NCI-H524 (cell line): Measurements from ENCODE around the gene GPC6.
A peak's percentile ranks its signal among the peaks of the same experiment; 100 is the strongest.

Source experiments
- DNase-seq, 2 experiments: peaks; one replicate each; lab custom pipeline; 2025; lab: John Stamatoyannopoulos, UW

The GPC6 gene

DNA sequence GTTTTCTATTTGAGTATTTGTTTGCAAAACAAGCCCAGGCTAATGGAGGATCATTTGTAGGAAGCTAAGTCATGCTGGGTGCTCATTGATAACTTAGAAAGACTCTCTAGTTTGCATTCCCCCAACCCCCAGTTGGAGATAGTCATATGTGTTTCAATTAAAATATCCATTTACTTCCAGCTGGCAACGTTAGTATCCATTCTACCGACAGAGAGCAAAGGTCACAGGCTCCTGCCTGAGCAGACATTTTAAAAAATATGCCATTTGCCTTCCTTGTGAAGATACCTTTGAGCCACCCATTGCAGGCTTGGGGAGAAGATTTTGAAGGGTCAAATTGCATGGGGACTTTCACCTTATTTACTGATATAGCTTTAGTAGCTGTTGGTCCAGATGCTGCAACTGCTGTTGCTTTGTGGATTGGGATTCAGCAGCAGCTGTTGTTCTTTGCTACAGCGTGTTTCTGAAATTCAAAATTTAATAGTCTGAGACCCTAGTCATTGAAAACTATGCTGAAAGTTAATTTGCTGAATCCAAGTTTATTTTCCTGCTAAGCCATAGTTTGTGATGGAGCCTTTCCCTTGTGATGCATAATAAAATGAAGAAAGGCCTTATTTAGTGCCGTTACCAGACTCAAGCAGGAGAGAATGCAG lies 335.1 kb downstream of the GPC6 start:
- peak; percentile 74 to 96 for DNase-seq

DNA sequence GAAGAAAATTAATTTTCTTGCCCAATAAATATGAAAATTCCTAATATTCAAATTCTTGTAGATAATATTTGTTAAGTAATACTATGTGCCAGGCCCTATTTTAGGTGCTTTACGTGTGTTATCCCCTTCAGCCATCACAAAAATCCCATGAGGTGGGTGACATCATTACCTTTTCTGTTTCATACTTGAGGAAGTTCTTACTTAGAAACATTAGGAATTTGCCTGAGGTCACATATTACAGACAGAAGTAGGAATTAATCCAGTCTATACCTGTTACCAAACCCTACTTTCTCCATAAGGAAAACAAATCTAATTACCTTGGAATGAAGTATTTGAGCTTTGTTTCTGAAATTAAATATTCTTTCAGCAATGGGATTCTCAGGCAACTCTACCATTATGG lies 336.1 kb downstream of the GPC6 start:
- no peak for DNase-seq

DNA sequence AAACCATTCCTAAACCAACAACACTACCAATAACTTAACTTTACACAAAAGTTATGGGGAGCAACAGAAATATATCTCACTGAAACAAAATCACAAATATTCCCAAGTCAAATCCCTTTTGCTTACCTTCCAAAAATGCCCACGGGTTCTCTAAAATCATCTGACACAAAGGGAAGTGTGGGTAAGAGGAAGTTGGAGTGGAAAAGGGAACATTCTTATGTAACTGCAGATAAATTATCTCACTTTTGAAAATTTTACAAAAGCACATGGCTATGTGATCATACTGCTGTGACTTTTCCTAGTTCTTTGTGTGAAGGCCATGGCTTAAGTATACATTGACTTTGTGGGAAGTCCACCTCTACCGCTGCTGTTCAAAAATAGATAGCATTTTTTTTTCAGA lies 350.5 kb downstream of the GPC6 start:
- DNase-seq, result no peak

DNA sequence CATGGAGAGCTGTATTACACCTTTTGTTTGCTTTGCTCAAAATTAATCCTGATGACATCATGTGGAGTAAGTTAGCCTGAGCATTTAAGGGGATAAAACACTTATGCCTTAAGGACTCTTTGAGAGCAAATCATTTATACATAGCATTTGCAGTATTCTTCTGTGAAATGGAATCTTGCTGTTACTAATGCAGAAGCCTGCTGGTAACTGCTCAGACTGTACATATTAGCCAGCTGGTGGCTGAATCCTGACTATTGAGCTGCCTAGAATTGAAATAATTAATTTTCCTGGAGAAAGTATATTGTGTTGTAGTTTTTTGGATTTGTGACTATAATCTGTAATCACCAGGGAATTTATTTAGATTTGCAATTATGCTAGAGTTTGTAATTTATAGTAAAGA lies 363.2 kb downstream of the GPC6 start:
- DNase-seq, result peak; percentile 35 to 78

GRCh38 chr13:93603043-93603442 lies 376.4 kb downstream of the GPC6 start:
- DNase-seq, result no peak

GRCh38 chr13:93614776-93615175 lies 388.2 kb downstream of the GPC6 start:
- DNase-seq, result no peak

DNA sequence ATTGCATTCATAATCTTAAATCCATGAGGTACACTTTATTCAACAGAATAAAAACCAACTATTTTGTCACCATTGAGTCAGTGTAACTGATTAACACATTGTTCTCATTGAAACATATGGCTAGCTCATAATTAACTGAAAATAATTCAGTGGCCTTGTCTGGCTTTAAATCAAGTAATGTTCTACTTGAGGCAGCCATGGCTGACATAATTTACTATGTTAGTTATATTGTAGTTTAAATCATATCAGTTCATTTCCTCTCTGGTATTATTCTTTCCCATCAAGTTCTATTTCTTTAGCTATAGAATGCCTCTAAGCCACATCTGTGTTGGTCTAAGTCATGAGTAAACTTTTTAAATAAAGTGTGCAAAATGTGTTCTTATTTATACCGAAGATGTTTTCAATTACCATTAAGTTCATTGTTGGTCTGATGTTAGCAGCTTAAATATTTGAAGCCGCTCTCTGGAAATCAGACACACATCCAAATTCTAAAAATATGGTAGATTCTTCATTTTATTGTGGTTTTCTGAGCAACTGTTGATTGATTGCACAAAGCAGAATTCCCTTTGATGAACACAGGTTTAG lies 393.7 kb downstream of the GPC6 start:
- peak in 1 of 2 experiments; percentile 43 for DNase-seq

DNA sequence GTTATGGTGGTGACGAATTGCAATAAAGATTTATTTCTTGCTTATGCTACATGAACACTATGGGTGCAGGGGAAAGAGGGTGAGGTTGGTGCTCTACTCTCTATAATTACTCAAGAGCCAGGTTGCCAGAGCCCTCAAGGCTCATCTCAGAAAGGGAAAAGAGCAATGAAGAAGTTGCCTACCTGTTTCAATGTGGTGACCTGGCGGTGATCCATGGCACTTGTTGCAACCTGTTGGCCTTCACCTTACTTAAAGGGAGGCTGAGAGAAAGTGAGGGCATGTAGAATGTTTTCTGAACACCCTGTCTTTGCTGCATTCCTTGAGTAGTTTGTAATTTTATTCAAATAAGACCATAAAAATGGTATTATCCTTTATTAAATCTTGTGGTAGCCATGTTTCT lies 394.4 kb downstream of the GPC6 start:
- DNase-seq, result no peak

DNA sequence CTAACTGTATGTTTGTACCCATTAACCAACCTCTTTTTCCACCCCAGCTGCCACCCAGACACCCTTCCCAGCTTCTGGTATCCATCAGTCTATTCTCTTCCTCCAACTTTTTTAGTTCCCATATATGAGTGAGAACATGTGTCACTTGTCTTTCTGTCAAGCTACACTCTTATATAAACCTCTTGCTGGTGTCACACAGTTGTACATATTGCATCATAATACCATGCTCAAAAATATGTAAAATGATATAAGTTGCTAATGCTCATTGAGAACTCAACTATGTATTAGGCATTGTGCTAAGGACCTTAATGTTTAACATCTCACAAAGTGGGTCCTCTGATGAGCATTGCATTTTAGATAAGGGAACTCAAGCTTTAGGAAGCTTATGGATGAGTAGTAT lies 395.4 kb downstream of the GPC6 start:
- no peak for DNase-seq

DNA sequence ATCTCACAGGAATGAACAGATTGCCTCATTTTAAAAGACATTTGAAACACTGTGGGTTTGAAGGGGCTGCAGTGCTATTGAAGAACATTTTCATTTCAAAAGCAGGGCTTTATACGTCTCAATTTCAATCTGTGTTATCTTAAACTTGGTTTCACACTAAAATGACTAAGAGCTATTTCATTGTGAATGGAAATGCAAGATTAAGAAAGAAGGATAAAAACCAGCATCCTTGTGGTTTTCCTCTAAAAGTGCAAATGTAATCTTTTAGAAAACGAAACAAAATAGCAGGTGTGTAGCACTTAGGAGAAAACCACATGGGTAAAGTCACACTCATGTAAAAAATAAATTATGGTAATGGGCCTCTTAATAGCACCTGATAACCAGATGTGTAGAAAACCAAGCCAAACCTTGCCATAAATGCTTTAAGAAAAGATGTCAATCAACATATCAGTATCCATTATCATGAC lies 397.7 kb downstream of the GPC6 start:
- DNase-seq, result peak; percentile 47 to 80

- DNase-seq, result no peak
Observed at GRCh38 chr13:93625536-93625935, 398.9 kb downstream of the GPC6 start.

- DNase-seq, result peak; percentile 4 to 33
Observed at GRCh38 chr13:93628136-93628797, 401.7 kb downstream of the GPC6 start.

- no peak for DNase-seq
Observed at GRCh38 chr13:93635616-93636032, 409.0 kb downstream of the GPC6 start.

DNA sequence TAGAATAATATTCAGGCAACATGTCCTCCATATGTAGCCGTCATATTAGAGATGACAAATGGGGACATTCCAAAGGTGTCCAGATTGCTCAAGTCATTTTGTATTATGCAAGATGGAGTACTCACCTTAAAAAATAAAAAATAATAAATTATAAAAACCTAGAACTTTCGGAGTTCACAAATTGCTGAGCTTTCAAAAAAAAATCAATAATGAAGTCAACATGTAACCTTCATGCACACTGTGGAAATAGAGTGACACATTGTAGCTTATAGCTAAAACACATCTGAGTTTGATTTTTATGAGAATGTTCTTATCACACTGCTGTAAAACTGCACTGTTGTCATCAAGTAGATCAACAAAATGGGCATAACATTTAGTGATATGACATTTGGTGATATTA lies 411.2 kb downstream of the GPC6 start:
- DNase-seq, result no peak

GRCh38 chr13:93640452-93640851 lies 413.8 kb downstream of the GPC6 start:
- no peak for DNase-seq

- DNase-seq, result no peak
Observed at GRCh38 chr13:93646245-93646644, 419.6 kb downstream of the GPC6 start.

GRCh38 chr13:93649496-93649895 lies 422.9 kb downstream of the GPC6 start:
- no peak for DNase-seq

GRCh38 chr13:93653776-93654175 lies 427.2 kb downstream of the GPC6 start:
- DNase-seq, result no peak

- peak; percentile 8 to 69 for DNase-seq
Observed at GRCh38 chr13:93655154-93655553, 428.5 kb downstream of the GPC6 start.

- peak in 1 of 2 experiments; percentile 39 for DNase-seq
Observed at GRCh38 chr13:93660391-93661063, 433.9 kb downstream of the GPC6 start.

DNA sequence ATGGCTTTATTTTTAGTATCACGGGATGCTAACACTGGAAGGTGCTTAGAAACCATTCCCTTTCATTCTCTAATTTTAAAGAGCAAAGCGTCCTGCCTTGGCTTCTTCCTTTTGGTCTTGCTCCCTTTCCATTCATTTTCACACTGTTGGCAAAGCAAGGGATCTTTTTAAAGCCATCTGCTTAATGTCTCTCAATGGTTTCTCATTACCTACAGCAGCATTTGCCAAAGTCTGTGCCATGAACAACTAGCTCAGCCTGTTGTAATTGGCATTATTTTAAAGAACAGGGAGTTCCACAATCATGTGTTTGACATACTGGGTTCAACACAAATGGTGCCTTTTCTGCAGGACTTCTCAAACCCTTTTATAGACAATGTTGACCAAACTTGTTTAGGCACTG lies 444.3 kb downstream of the GPC6 start:
- DNase-seq, result peak in 1 of 2 experiments; percentile 11

DNA sequence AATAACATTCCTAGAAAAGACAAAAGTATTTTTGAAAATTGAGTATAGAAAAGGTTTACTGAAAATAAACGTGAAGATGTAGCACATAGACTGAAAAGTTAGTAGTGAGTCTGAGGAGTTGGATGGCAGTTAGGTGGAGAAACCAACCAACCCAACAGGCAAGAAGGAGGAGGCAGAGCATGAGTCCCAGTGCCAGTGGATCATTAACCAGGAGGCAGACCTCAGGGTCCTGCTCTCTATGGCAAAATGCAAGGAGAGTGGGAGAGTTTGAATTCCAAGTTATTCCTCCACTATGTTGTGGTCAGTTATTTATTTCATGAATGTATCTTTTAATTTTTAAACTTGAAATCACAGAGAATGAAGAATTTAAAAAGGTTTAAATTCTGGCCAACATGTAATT lies 446.4 kb downstream of the GPC6 start:
- no peak for DNase-seq

DNA sequence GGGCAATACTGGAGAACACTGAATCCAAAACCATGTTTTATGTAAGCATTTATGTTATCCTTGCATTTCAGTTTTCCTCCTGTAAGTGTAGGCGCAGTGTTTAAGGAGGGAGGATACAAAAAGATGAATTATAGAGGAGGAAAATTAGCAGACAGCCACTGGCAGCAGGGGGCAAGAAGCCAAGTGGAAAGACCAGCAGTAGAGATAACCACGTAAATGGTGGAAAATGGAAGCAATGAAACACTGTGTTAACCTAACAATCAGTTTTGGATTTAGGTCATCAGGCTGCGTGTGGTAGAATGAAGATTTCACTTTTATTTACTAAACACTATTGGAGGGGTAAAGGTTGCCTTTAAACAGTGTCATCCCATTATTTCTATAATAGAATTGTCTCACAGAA lies 447.3 kb downstream of the GPC6 start:
- DNase-seq, result no peak
